ENCODE data around the gene SEC14L1.

DNA sequence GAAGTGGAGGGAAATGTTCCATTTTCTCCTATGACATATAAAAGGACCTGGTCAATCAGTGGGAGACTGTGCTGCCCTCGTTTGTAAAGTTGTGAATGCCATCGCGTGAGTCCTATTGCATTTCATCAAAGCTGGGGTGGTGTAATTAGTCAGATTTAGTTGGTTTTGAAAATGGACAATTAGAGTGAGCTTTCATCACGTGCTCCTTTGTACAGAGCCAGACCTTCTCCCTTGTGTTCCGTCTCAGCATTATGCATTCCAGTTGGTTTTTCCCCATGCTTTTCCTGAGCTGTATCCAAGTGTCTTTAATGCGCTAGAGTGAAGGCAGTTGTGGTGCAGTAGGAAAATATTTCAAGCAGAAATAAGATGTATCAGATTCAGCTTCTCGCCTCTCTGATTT, 10.4 kb downstream of the SEC14L1 start:
- TF ChIP-seq, protein P1, sequence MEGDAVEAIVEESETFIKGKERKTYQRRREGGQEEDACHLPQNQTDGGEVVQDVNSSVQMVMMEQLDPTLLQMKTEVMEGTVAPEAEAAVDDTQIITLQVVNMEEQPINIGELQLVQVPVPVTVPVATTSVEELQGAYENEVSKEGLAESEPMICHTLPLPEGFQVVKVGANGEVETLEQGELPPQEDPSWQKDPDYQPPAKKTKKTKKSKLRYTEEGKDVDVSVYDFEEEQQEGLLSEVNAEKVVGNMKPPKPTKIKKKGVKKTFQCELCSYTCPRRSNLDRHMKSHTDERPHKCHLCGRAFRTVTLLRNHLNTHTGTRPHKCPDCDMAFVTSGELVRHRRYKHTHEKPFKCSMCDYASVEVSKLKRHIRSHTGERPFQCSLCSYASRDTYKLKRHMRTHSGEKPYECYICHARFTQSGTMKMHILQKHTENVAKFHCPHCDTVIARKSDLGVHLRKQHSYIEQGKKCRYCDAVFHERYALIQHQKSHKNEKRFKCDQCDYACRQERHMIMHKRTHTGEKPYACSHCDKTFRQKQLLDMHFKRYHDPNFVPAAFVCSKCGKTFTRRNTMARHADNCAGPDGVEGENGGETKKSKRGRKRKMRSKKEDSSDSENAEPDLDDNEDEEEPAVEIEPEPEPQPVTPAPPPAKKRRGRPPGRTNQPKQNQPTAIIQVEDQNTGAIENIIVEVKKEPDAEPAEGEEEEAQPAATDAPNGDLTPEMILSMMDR (IDR thresholded peaks at IDR 0.05): no peak
- TF ChIP-seq POLR2A (IDR thresholded peaks at IDR 0.05): no peak
